CD8-positive, alpha-beta memory T cell (primary cell): ENCODE data around the gene SYNE3. TPM values are rescaled to one million over a fixed set of nuclear protein-coding genes. Genes with fewer than 3 reads are reported as not detected.

Experiments
- CTCF ChIA-PET: fragments of 350-600 bp; sonication (Branson Sonifier 250); formaldehyde crosslinking; loops from one replicate; lab custom pipeline; 2021; ENCODE audit warnings: antibody characterized with exemption; lab: Charles Lee
- POLR2A ChIA-PET: fragments of 350-600 bp; sonication (Branson Sonifier 250); formaldehyde crosslinking; loops from one replicate; lab custom pipeline; 2021; ENCODE audit warnings: antibody characterized with exemption; lab: Charles Lee
- DNase-seq, 5 donors: peaks; one replicate each; pipeline versions ENCODE4 v3.0.0 to v3.0.0-alpha.2; 2020 to 2022; ENCODE audit warnings: mixed read lengths in 1 of 5
- H3K27ac ChIP-seq: one replicate; pipeline ENCODE4 v1.7.0; 2013; ENCODE audit warnings: low read depth, mild to moderate bottlenecking, low read length, moderate library complexity
- H3K27me3 ChIP-seq: 2 replicates; pipeline ENCODE4 v1.7.0; 2013; ENCODE audit warnings: low read length, mild to moderate bottlenecking; ENCODE audit not compliant: insufficient read depth, poor library complexity, severe bottlenecking
- H3K36me3 ChIP-seq: 2 replicates; pipeline ENCODE4 v1.7.0; 2013; ENCODE audit warnings: mild to moderate bottlenecking, low read length, moderate library complexity; ENCODE audit not compliant: insufficient read depth
- H3K4me1 ChIP-seq: 2 replicates; pipeline ENCODE4 v1.7.0; 2013; ENCODE audit warnings: mild to moderate bottlenecking, low read length, moderate library complexity; ENCODE audit not compliant: insufficient read depth
- H3K4me3 ChIP-seq: 2 replicates; pipeline ENCODE4 v1.7.0; 2013; ENCODE audit warnings: mild to moderate bottlenecking, low read length
- H3K9me3 ChIP-seq: 2 replicates; pipeline ENCODE4 v1.7.0; 2013; ENCODE audit warnings: mild to moderate bottlenecking, low read length
- H3K27ac Mint-ChIP-seq, 8 donors: one replicate each; pipeline ENCODE4 v1.8.0; 2020 to 2021; ENCODE audit warnings: mixed read lengths in 8 of 8, mild to moderate bottlenecking in 6 of 8, inconsistent platforms in 3 of 8, moderate library complexity in 3 of 8
- H3K27me3 Mint-ChIP-seq, 2 donors: one replicate each; pipeline ENCODE4 v1.8.0; 2020 to 2021; ENCODE audit warnings: mixed read lengths in 2 of 2, mild to moderate bottlenecking in 1 of 2, moderate library complexity in 1 of 2
- H3K36me3 Mint-ChIP-seq, 3 donors: one replicate each; pipeline ENCODE4 v1.8.0; 2020 to 2021; ENCODE audit warnings: mixed read lengths in 3 of 3, inconsistent platforms in 1 of 3, mild to moderate bottlenecking in 1 of 3
- H3K4me1 Mint-ChIP-seq, 3 donors: one replicate each; pipeline ENCODE4 v1.8.0; 2020 to 2021; ENCODE audit warnings: mixed read lengths in 3 of 3, inconsistent platforms in 1 of 3, mild to moderate bottlenecking in 1 of 3
- H3K4me3 Mint-ChIP-seq, 7 donors: one replicate each; pipeline ENCODE4 v1.8.0; 2020 to 2021; ENCODE audit warnings: mixed read lengths in 7 of 7, mild to moderate bottlenecking in 6 of 7, moderate library complexity in 4 of 7, inconsistent platforms in 2 of 7
- H3K9me3 Mint-ChIP-seq, 5 donors: one replicate each; pipeline ENCODE4 v1.8.0; 2020 to 2022; ENCODE audit warnings: mixed read lengths in 5 of 5, mild to moderate bottlenecking in 3 of 5, moderate library complexity in 2 of 5, inconsistent platforms in 1 of 5
- polyA plus RNA-seq: library from polyadenylated mRNA; unstranded; fragments of 300-500 nt; fragmentation: Illumina TruSeq; gene quantifications from one replicate; pipeline ENCODE4 v1.2.3, GENCODE V29; 2021
- total RNA-seq, 2 experiments: library from RNA; stranded (reverse); gene quantifications; one replicate each; pipeline ENCODE4 v1.2.3, GENCODE V29; 2021

SYNE3 gene
- total and polyA plus RNA-seq, 3 experiments from 2014 or later, result 4.3 to 39.7 (median 37.6) TPM

GRCh38 chr14:95471476-95471875 is 45.0 kb downstream of the SYNE3 start:
- ChIA-PET POLR2A (interaction anchor here (0.7 kb wide), 1 partner anchor 9 kb away, joined by 5 read pairs; no protein-coding TSS in a partner anchor), CTCF (interaction anchor here (1.0 kb wide), 1 partner anchor 17 kb away, joined by 4 read pairs; no protein-coding TSS in a partner anchor)
- H3K27me3 Mint-ChIP-seq, result peaks cover 0 to 3% of the 10 kb centered on the region in 2 donors
- no peak for DNase-seq
- peaks cover 42% of the 10 kb centered on the region for H3K36me3 ChIP-seq
- H3K27ac ChIP-seq, result no peak overlapping the region
- H3K9me3 ChIP-seq, result no peaks in the 10 kb centered on the region
- peaks cover 3 to 15% (median 14%) of the 10 kb centered on the region in 3 donors for H3K4me1 Mint-ChIP-seq
- H3K27ac Mint-ChIP-seq, result peak overlapping the region in 4 of 8 donors; percentile 10 to 93 (median 22)
- no peaks in the 10 kb centered on the region for H3K4me1 ChIP-seq
- H3K4me3 Mint-ChIP-seq, result no peak overlapping the region
- H3K9me3 Mint-ChIP-seq, result no peaks in the 10 kb centered on the region
- H3K27me3 ChIP-seq, result no peaks in the 10 kb centered on the region
- H3K4me3 ChIP-seq, result no peak overlapping the region
- peaks cover 12 to 87% (median 28%) of the 10 kb centered on the region in 3 donors for H3K36me3 Mint-ChIP-seq

- H3K4me1 Mint-ChIP-seq, result peaks cover 3 to 15% (median 14%) of the 10 kb centered on the region in 3 donors
- peaks cover 42% of the 10 kb centered on the region for H3K36me3 ChIP-seq
- no peaks in the 10 kb centered on the region for H3K9me3 ChIP-seq
- H3K27me3 Mint-ChIP-seq, result peaks cover 0 to 3% of the 10 kb centered on the region in 2 donors
- no peak overlapping the region for H3K4me3 ChIP-seq
- ChIA-PET POLR2A (interaction anchor here (0.7 kb wide), 2 partner anchors 10 to 26 kb away, joined by 5 to 6 read pairs; no protein-coding TSS in a partner anchor), CTCF (no interaction called here)
- no peaks in the 10 kb centered on the region for H3K9me3 Mint-ChIP-seq
- no peak for DNase-seq
- H3K27me3 ChIP-seq, result no peaks in the 10 kb centered on the region
- peak overlapping the region in 5 of 8 donors; percentile 10 to 93 (median 50) for H3K27ac Mint-ChIP-seq
- H3K27ac ChIP-seq, result no peak overlapping the region
- H3K4me3 Mint-ChIP-seq, result no peak overlapping the region
- peaks cover 4% of the 10 kb centered on the region for H3K4me1 ChIP-seq
- H3K36me3 Mint-ChIP-seq, result peaks cover 8 to 85% (median 28%) of the 10 kb centered on the region in 3 donors
Observed at GRCh38 chr14:95471016-95471415, 45.4 kb downstream of the SYNE3 start.

GRCh38 chr14:95469134-95469481 is 47.3 kb downstream of the SYNE3 start:
- Histone ChIP-seq H3K27me3 (no peaks in the 10 kb centered on the region), H3K36me3 (peaks cover 36% of the 10 kb centered on the region), H3K4me3 (no peak overlapping the region), H3K27ac (no peak overlapping the region), H3K9me3 (no peaks in the 10 kb centered on the region), H3K4me1 (peaks cover 23% of the 10 kb centered on the region)
- H3K4me1 Mint-ChIP-seq, result peaks cover 22 to 31% (median 29%) of the 10 kb centered on the region in 3 donors
- no peak for DNase-seq
- peaks cover 4 to 89% (median 28%) of the 10 kb centered on the region in 3 donors for H3K36me3 Mint-ChIP-seq
- no peaks in the 10 kb centered on the region for H3K9me3 Mint-ChIP-seq
- peaks cover 0 to 3% of the 10 kb centered on the region in 2 donors for H3K27me3 Mint-ChIP-seq
- ChIA-PET CTCF (interaction anchor here (0.9 to 1.5 kb wide), 3 partner anchors 46 to 58 kb away, joined by 3 read pairs; no protein-coding TSS in a partner anchor), POLR2A (no interaction called here)
- no peak overlapping the region for H3K4me3 Mint-ChIP-seq
- peak overlapping the region in 2 of 8 donors; percentile 54 to 62 for H3K27ac Mint-ChIP-seq

- Mint-ChIP-seq H3K4me3 (no peak overlapping the region), H3K36me3 (peaks cover 4 to 88% (median 26%) of the 10 kb centered on the region in 3 donors), H3K27ac (peak overlapping the region; percentile 25 to 79 (median 54)), H3K9me3 (no peaks in the 10 kb centered on the region), H3K4me1 (peaks cover 24 to 31% (median 30%) of the 10 kb centered on the region in 3 donors), H3K27me3 (peaks cover 0 to 3% of the 10 kb centered on the region in 2 donors)
- ChIA-PET POLR2A (no interaction called here), CTCF (interaction anchor here (0.9 to 1.5 kb wide), 3 partner anchors 47 to 58 kb away, joined by 3 read pairs; no protein-coding TSS in a partner anchor)
- no peak overlapping the region for H3K4me3 ChIP-seq
- peaks cover 28% of the 10 kb centered on the region for H3K4me1 ChIP-seq
- H3K36me3 ChIP-seq, result peaks cover 36% of the 10 kb centered on the region
- no peaks in the 10 kb centered on the region for H3K9me3 ChIP-seq
- DNase-seq, result no peak
- H3K27me3 ChIP-seq, result no peaks in the 10 kb centered on the region
- H3K27ac ChIP-seq, result no peak overlapping the region
Observed at GRCh38 chr14:95468448-95469133, 47.9 kb downstream of the SYNE3 start.

- Mint-ChIP-seq H3K27ac (peak overlapping the region in 3 of 8 donors; percentile 58 to 72 (median 68)), H3K9me3 (no peaks in the 10 kb centered on the region), H3K27me3 (peaks cover 0 to 2% of the 10 kb centered on the region in 2 donors), H3K4me3 (no peak overlapping the region), H3K36me3 (peaks cover 4 to 80% (median 23%) of the 10 kb centered on the region in 3 donors), H3K4me1 (peaks cover 33 to 36% (median 35%) of the 10 kb centered on the region in 3 donors)
- H3K9me3 ChIP-seq, result no peaks in the 10 kb centered on the region
- H3K4me3 ChIP-seq, result no peak overlapping the region
- H3K36me3 ChIP-seq, result peaks cover 36% of the 10 kb centered on the region
- ChIA-PET POLR2A (no interaction called here), CTCF (interaction anchor here (1.5 kb wide), 2 partner anchors 48 to 56 kb away, joined by 3 read pairs; partner anchors contain the start of gene SYNE3)
- peaks cover 37% of the 10 kb centered on the region for H3K4me1 ChIP-seq
- no peak for DNase-seq
- H3K27ac ChIP-seq, result no peak overlapping the region
- no peaks in the 10 kb centered on the region for H3K27me3 ChIP-seq
Observed at GRCh38 chr14:95467657-95468056, 48.8 kb downstream of the SYNE3 start.

- Histone ChIP-seq H3K27ac (no peak overlapping the region), H3K9me3 (no peaks in the 10 kb centered on the region), H3K4me3 (no peak overlapping the region), H3K4me1 (peaks cover 41% of the 10 kb centered on the region), H3K27me3 (no peaks in the 10 kb centered on the region), H3K36me3 (peaks cover 36% of the 10 kb centered on the region)
- Mint-ChIP-seq H3K36me3 (peaks cover 4 to 76% (median 23%) of the 10 kb centered on the region in 3 donors), H3K27ac (peak overlapping the region in 7 of 8 donors; percentile 47 to 92 (median 72)), H3K4me1 (peaks cover 37 to 40% (median 38%) of the 10 kb centered on the region in 3 donors), H3K4me3 (no peak overlapping the region), H3K9me3 (no peaks in the 10 kb centered on the region), H3K27me3 (peaks cover 0 to 2% of the 10 kb centered on the region in 2 donors)
- no peak for DNase-seq
- ChIA-PET POLR2A (no interaction called here), CTCF (interaction anchor here (1.5 kb wide), 1 partner anchor 49 kb away, joined by 3 read pairs; the partner anchor contains the start of gene SYNE3)
Observed at GRCh38 chr14:95467232-95467631, 49.2 kb downstream of the SYNE3 start.
